Liver (tissue), 9 donors: Measurements from ENCODE around the gene MAN2B2. TPM values are rescaled to one million over a fixed set of nuclear protein-coding genes. Genes with fewer than 3 reads are reported as not detected.

ENCODE experiments used
- DNase-seq: peaks from one replicate; pipeline ENCODE4 v3.0.0-alpha.2; 2017; ENCODE audit warnings: low spot score
- H3K27ac ChIP-seq, 2 donors: one replicate each; pipeline ENCODE4 v1.7.0; 2013; ENCODE audit warnings: inconsistent platforms in 2 of 2, low read length in 2 of 2, control low read depth in 1 of 2, low read depth in 1 of 2, mild to moderate bottlenecking in 1 of 2
- H3K27me3 ChIP-seq, 4 donors: one replicate each; pipeline versions ENCODE4 v1.6.1 to v1.7.0; 2013; ENCODE audit warnings: low read length in 3 of 4, inconsistent platforms in 1 of 4, mild to moderate bottlenecking in 1 of 4, moderate library complexity in 1 of 4; ENCODE audit not compliant: control insufficient read depth in 4 of 4, insufficient read depth in 4 of 4
- H3K36me3 ChIP-seq, 4 donors: one replicate each; pipeline versions ENCODE4 v1.6.1 to v1.7.0; 2013; ENCODE audit warnings: low read length in 3 of 4, mild to moderate bottlenecking in 3 of 4, low read depth in 1 of 4, moderate library complexity in 1 of 4; ENCODE audit not compliant: control insufficient read depth in 4 of 4, insufficient read depth in 3 of 4
- H3K4me1 ChIP-seq, 4 donors: one replicate each; pipeline versions ENCODE4 v1.6.1 to v1.7.0; 2013; ENCODE audit warnings: low read length in 3 of 4, mild to moderate bottlenecking in 3 of 4, moderate library complexity in 1 of 4; ENCODE audit not compliant: control insufficient read depth in 4 of 4, insufficient read depth in 4 of 4
- H3K4me3 ChIP-seq, 3 donors: one replicate each; pipeline versions ENCODE4 v1.6.1 to v1.7.0; 2013; ENCODE audit warnings: low read length in 3 of 3, control low read depth in 1 of 3, low read depth in 1 of 3, mild to moderate bottlenecking in 1 of 3
- H3K9ac ChIP-seq, 2 donors: one replicate each; pipeline ENCODE4 v1.7.0; 2013; ENCODE audit warnings: low read length in 2 of 2, mild to moderate bottlenecking in 2 of 2, moderate library complexity in 2 of 2, control low read depth in 1 of 2, low read depth in 1 of 2
- H3K9me3 ChIP-seq, 4 donors: one replicate each; pipeline versions ENCODE4 v1.6.1 to v1.7.0; 2013; ENCODE audit warnings: low read length in 3 of 4; ENCODE audit not compliant: control insufficient read depth in 4 of 4
- FOXA1 ChIP-seq: IDR thresholded peaks from 2 replicates; pipeline ENCODE4 v1.6.1; 2016; ENCODE audit warnings: antibody characterized with exemption
- GABPA ChIP-seq, 2 donors: IDR thresholded peaks in 1 of 2; conservative IDR thresholded peaks in 1 of 2; 2 replicates each; pipeline ENCODE4 v1.6.1; 2016; ENCODE audit warnings: antibody characterized with exemption in 2 of 2, mild to moderate bottlenecking in 1 of 2, moderate library complexity in 1 of 2
- HNF4A ChIP-seq, 2 donors: conservative IDR thresholded peaks; 2 replicates each; pipeline ENCODE4 v1.6.1; 2016; ENCODE audit warnings: antibody characterized with exemption in 2 of 2, mild to moderate bottlenecking in 2 of 2
- HNF4G ChIP-seq: IDR thresholded peaks from 2 replicates; pipeline ENCODE4 v1.6.1; 2016; ENCODE audit warnings: antibody characterized with exemption
- JUND ChIP-seq, 2 donors: IDR thresholded peaks; 2 replicates each; pipeline ENCODE4 v1.6.1; 2016; ENCODE audit warnings: antibody characterized with exemption in 2 of 2
- RAD21 ChIP-seq, 2 donors: IDR thresholded peaks; 2 replicates each; pipeline ENCODE4 v1.6.1; 2016; ENCODE audit warnings: antibody characterized with exemption in 2 of 2, mild to moderate bottlenecking in 2 of 2
- RXRA ChIP-seq, 2 donors: IDR thresholded peaks; 2 replicates each; pipeline ENCODE4 v1.6.1; 2017 to 2018; ENCODE audit warnings: antibody characterized with exemption in 2 of 2, mild to moderate bottlenecking in 1 of 2
- SP1 ChIP-seq: IDR thresholded peaks from 2 replicates; pipeline ENCODE4 v1.6.1; 2018; ENCODE audit warnings: antibody characterized with exemption, mild to moderate bottlenecking
- TAF1 ChIP-seq: conservative IDR thresholded peaks from 2 replicates; pipeline ENCODE4 v1.6.1; 2016; ENCODE audit warnings: antibody characterized with exemption, mild to moderate bottlenecking
- YY1 ChIP-seq: IDR thresholded peaks from 2 replicates; pipeline ENCODE4 v1.6.1; 2016; ENCODE audit warnings: antibody characterized with exemption, mild to moderate bottlenecking
- WGBS: extraction: QIAGEN DNeasy Blood & Tissue Kit; methylation state at CpG from one replicate; pipeline ENCODE4 v1.1.7; 2013; 5-methylcytosine and 5-hydroxymethylcytosine counted together
- polyA plus RNA-seq, 2 donors: library from polyadenylated mRNA; stranded (reverse) in 1 of 2; unstranded in 1 of 2; fragments of 200-250 nt in 1 of 2; fragments of >200 nt in 1 of 2; fragmentation: Nextera tagmentation in 1 of 2; extraction: Ambion mirVana in 1 of 2; gene quantifications; one replicate each; pipeline versions ENCODE4 v1.2.1 to v1.2.3, GENCODE V29; 2013 to 2015
- total RNA-seq, 2 donors: library from RNA; depleted of rRNA; stranded (reverse); fragments of >200 nt; gene quantifications; one replicate each; pipeline ENCODE4 v1.2.3, GENCODE V29; 2014
- TF ChIP-seq, protein P1 (sequence below): fragments of 150-350 bp; IDR thresholded peaks from 2 replicates; pipeline ENCODE4 v1.5.1; 2017; ENCODE audit warnings: improper control_type of control experiment, low read depth, low read length; ENCODE audit not compliant: missing input control
- TF ChIP-seq, protein P2 (sequence below): IDR thresholded peaks from 2 replicates; pipeline ENCODE4 v1.6.1; 2016; ENCODE audit warnings: antibody characterized with exemption
- TF ChIP-seq, protein P3 (sequence below): IDR thresholded peaks from 2 replicates; pipeline ENCODE4 v1.6.1; 2016; ENCODE audit warnings: antibody characterized with exemption
- TF ChIP-seq, protein P4 (sequence below): IDR thresholded peaks from 2 replicates; pipeline ENCODE4 v1.6.1; 2016; ENCODE audit warnings: antibody characterized with exemption, mild to moderate bottlenecking
- TF ChIP-seq, protein P5 (sequence below): IDR thresholded peaks from 2 replicates; pipeline ENCODE4 v1.6.1; 2016; ENCODE audit warnings: antibody characterized with exemption
- donor health status: healthy.
- donor health status: healthy.
- donor health status: healthy.
- donor health status: healthy.
- donor health status: healthy.

The MAN2B2 gene
- total and polyA plus RNA-seq, 4 donors, result 14.7 to 29.7 (median 22.5) TPM

DNA sequence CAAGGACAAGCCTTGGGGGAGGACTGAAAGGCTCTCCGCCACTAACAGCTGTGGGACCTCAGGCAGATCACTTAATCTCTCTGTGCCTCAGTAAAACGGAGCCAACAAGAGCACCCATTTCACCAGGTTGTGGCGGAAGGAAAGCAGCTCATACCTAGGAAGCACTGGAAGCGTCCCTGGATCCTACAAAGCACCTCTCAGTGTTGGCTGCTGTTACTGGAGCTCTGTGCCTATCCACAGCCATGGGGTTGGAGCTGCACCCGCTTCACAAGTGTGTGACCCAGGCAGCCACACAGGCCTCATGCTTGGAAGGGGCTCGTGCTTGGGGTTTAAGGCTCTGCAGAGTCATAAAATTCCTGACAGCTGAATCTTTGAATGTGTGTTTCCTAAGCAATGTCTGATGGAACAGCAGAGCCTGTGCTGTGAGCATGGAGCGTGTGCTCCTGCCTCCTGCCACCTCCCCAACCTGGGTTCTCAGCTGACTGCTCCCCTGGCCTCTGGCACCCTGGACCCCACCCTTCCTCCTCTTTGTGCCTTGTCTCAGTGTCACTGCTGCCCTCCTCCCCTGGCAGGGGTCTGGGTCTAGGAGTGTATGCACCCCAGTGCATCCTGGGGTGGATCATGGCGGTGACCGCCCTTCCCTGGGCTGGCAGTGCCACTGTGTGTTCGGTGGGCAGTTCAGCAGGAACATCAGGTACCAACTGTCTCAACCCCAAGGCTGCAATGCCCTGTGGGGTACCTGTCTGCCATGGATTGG is 14.4 kb upstream of the MAN2B2 start:
- Histone ChIP-seq H3K9me3 (no peaks in the 10 kb centered on the region), H3K4me1 (peaks cover 4 to 7% (median 5%) of the 10 kb centered on the region in 4 donors), H3K9ac (no peak overlapping the region), H3K27ac (no peak overlapping the region), H3K36me3 (no peaks in the 10 kb centered on the region), H3K4me3 (no peak overlapping the region), H3K27me3 (peaks cover 2 to 5% (median 4%) of the 10 kb centered on the region in 4 donors)
- 71% methylated on average over 10 of the region's 10 CpGs for WGBS
- TF ChIP-seq RAD21 (IDR thresholded peaks at IDR 0.05) (no peak), HNF4A (conservative IDR thresholded peaks at IDR 0.05) (no peak), HNF4G (no peak), SP1 (no peak), GABPA (IDR thresholded peaks at IDR 0.05 in 1 of 2, conservative IDR thresholded peaks at IDR 0.05 in 1 of 2) (no peak), JUND (IDR thresholded peaks at IDR 0.05) (no peak), RXRA (IDR thresholded peaks at IDR 0.05) (no peak), TAF1 (no peak), YY1 (no peak)
- TF ChIP-seq, protein P1, sequence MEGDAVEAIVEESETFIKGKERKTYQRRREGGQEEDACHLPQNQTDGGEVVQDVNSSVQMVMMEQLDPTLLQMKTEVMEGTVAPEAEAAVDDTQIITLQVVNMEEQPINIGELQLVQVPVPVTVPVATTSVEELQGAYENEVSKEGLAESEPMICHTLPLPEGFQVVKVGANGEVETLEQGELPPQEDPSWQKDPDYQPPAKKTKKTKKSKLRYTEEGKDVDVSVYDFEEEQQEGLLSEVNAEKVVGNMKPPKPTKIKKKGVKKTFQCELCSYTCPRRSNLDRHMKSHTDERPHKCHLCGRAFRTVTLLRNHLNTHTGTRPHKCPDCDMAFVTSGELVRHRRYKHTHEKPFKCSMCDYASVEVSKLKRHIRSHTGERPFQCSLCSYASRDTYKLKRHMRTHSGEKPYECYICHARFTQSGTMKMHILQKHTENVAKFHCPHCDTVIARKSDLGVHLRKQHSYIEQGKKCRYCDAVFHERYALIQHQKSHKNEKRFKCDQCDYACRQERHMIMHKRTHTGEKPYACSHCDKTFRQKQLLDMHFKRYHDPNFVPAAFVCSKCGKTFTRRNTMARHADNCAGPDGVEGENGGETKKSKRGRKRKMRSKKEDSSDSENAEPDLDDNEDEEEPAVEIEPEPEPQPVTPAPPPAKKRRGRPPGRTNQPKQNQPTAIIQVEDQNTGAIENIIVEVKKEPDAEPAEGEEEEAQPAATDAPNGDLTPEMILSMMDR, result no peak
- TF ChIP-seq, protein P2, sequence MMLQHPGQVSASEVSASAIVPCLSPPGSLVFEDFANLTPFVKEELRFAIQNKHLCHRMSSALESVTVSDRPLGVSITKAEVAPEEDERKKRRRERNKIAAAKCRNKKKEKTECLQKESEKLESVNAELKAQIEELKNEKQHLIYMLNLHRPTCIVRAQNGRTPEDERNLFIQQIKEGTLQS, result no peak
- TF ChIP-seq, protein P3, sequence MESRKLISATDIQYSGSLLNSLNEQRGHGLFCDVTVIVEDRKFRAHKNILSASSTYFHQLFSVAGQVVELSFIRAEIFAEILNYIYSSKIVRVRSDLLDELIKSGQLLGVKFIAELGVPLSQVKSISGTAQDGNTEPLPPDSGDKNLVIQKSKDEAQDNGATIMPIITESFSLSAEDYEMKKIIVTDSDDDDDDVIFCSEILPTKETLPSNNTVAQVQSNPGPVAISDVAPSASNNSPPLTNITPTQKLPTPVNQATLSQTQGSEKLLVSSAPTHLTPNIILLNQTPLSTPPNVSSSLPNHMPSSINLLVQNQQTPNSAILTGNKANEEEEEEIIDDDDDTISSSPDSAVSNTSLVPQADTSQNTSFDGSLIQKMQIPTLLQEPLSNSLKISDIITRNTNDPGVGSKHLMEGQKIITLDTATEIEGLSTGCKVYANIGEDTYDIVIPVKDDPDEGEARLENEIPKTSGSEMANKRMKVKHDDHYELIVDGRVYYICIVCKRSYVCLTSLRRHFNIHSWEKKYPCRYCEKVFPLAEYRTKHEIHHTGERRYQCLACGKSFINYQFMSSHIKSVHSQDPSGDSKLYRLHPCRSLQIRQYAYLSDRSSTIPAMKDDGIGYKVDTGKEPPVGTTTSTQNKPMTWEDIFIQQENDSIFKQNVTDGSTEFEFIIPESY, result no peak
- TF ChIP-seq, protein P4, sequence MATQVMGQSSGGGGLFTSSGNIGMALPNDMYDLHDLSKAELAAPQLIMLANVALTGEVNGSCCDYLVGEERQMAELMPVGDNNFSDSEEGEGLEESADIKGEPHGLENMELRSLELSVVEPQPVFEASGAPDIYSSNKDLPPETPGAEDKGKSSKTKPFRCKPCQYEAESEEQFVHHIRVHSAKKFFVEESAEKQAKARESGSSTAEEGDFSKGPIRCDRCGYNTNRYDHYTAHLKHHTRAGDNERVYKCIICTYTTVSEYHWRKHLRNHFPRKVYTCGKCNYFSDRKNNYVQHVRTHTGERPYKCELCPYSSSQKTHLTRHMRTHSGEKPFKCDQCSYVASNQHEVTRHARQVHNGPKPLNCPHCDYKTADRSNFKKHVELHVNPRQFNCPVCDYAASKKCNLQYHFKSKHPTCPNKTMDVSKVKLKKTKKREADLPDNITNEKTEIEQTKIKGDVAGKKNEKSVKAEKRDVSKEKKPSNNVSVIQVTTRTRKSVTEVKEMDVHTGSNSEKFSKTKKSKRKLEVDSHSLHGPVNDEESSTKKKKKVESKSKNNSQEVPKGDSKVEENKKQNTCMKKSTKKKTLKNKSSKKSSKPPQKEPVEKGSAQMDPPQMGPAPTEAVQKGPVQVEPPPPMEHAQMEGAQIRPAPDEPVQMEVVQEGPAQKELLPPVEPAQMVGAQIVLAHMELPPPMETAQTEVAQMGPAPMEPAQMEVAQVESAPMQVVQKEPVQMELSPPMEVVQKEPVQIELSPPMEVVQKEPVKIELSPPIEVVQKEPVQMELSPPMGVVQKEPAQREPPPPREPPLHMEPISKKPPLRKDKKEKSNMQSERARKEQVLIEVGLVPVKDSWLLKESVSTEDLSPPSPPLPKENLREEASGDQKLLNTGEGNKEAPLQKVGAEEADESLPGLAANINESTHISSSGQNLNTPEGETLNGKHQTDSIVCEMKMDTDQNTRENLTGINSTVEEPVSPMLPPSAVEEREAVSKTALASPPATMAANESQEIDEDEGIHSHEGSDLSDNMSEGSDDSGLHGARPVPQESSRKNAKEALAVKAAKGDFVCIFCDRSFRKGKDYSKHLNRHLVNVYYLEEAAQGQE, result no peak
- TF ChIP-seq, protein P5, sequence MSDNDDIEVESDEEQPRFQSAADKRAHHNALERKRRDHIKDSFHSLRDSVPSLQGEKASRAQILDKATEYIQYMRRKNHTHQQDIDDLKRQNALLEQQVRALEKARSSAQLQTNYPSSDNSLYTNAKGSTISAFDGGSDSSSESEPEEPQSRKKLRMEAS, result no peak
- DNase-seq, result no peak

DNA sequence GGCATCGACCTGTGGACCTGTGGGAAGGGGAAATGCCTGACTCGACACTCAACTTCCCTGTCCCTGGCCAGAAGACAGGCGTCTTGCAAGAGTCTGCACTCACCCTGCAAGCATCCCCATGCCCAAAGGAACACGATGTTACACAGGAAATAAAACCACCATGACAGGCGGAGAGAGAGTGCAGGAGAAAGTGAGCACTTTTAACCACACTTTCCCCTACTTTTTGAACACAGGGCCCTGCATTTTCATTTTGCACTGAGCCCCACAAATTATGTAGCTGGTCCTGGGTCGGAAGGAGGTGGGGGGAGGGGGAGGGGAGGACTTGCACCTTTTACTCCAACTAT is 13.8 kb upstream of the MAN2B2 start:
- Histone ChIP-seq H3K9ac (no peak overlapping the region), H3K36me3 (no peaks in the 10 kb centered on the region), H3K27me3 (peaks cover 0 to 5% (median 4%) of the 10 kb centered on the region in 4 donors), H3K4me1 (peaks cover 4 to 7% (median 5%) of the 10 kb centered on the region in 4 donors), H3K4me3 (no peak overlapping the region), H3K9me3 (no peaks in the 10 kb centered on the region), H3K27ac (no peak overlapping the region)
- TF ChIP-seq YY1, result no peak
- TF ChIP-seq, protein P5, result no peak
- no peak for TF ChIP-seq GABPA (IDR thresholded peaks at IDR 0.05 in 1 of 2, conservative IDR thresholded peaks at IDR 0.05 in 1 of 2)
- TF ChIP-seq, protein P1, result no peak
- TF ChIP-seq RAD21 (IDR thresholded peaks at IDR 0.05), result no peak
- no peak for TF ChIP-seq SP1
- TF ChIP-seq FOXA1, result no peak
- DNase-seq, result no peak
- WGBS, result 39% methylated on average over 6 of the region's 6 CpGs
